Hepatocyte (in vitro differentiated cells): ENCODE results near the gene GLI3. TPM values are rescaled to one million over a fixed set of nuclear protein-coding genes. Genes with fewer than 3 reads are reported as not detected.

ENCODE experiments used
- DNase-seq: peaks from one replicate; pipeline ENCODE4 v3.0.0-alpha.2; 2016; ENCODE audit warnings: low spot score
- H2AFZ ChIP-seq: fragments of 200-600 bp; sonication (generic); 2 replicates; pipeline ENCODE4 v1.6.0; 2016; ENCODE audit warnings: antibody characterized with exemption, mild to moderate bottlenecking
- H3K27ac ChIP-seq: fragments of 200-600 bp; sonication (generic); 2 replicates; pipeline ENCODE4 v1.5.1; 2016; ENCODE audit warnings: mild to moderate bottlenecking
- H3K27me3 ChIP-seq: fragments of 200-600 bp; sonication (generic); 2 replicates; pipeline ENCODE4 v1.6.1; 2016
- H3K36me3 ChIP-seq: fragments of 200-600 bp; sonication (generic); replicated peaks from 2 replicates; pipeline ENCODE4 v1.5.1; 2016; ENCODE audit warnings: low read depth; ENCODE audit not compliant: insufficient read depth
- H3K4me1 ChIP-seq: fragments of 200-600 bp; sonication (generic); 2 replicates; pipeline ENCODE4 v1.5.1; 2016; ENCODE audit warnings: mild to moderate bottlenecking, moderate library complexity; ENCODE audit not compliant: insufficient read depth
- H3K4me2 ChIP-seq: fragments of 200-600 bp; sonication (generic); 2 replicates; pipeline ENCODE4 v1.6.0; 2016
- H3K4me3 ChIP-seq: fragments of 200-600 bp; sonication (generic); 2 replicates; pipeline ENCODE4 v1.5.1; 2016; ENCODE audit warnings: mild to moderate bottlenecking
- H3K79me2 ChIP-seq: fragments of 200-600 bp; sonication (generic); 2 replicates; pipeline ENCODE4 v1.6.0; 2017; ENCODE audit warnings: mild to moderate bottlenecking
- H3K9me2 ChIP-seq: fragments of 200-600 bp; sonication (generic); replicated peaks from 2 replicates; pipeline ENCODE4 v1.6.0; 2017; ENCODE audit warnings: mild to moderate bottlenecking; ENCODE audit not compliant: insufficient read depth
- H3K9me3 ChIP-seq: fragments of 200-600 bp; sonication (generic); 2 replicates; pipeline ENCODE4 v1.5.1; 2016; ENCODE audit warnings: low read depth, mild to moderate bottlenecking
- H4K20me1 ChIP-seq: fragments of 200-600 bp; sonication (generic); 2 replicates; pipeline ENCODE4 v1.6.0; 2016; ENCODE audit warnings: mild to moderate bottlenecking; ENCODE audit not compliant: insufficient read depth, poor library complexity, severe bottlenecking
- CTCF ChIP-seq: fragments of 200-600 bp; sonication (generic); IDR thresholded peaks from 2 replicates; pipeline ENCODE4 v1.5.1; 2016; ENCODE audit warnings: antibody characterized with exemption, mild to moderate bottlenecking; ENCODE audit not compliant: poor library complexity
- EZH2 ChIP-seq: fragments of 200-600 bp; sonication (generic); IDR thresholded peaks from 2 replicates; pipeline ENCODE4 v1.6.1; 2016; ENCODE audit warnings: antibody characterized with exemption, mild to moderate bottlenecking, borderline replicate concordance
- EZH2phosphoT487 ChIP-seq: fragments of 200-600 bp; sonication (generic); IDR thresholded peaks from one replicate; pipeline ENCODE4 v1.6.1; 2018; ENCODE audit warnings: antibody characterized with exemption, mild to moderate bottlenecking, low read depth, moderate library complexity; ENCODE audit not compliant: unreplicated experiment, severe bottlenecking
- WGBS: methylation state at CpG from one replicate; pipeline ENCODE4 v1.1.6; 2016; ENCODE audit warnings: low lambda C conversion rate; ENCODE audit errors: missing lambda C conversion rate; 5-methylcytosine and 5-hydroxymethylcytosine counted together
- polyA plus RNA-seq: library from polyadenylated mRNA; unstranded; fragments of >200 nt; fragmentation: Nextera tagmentation; extraction: Ambion mirVana; gene quantifications from 2 replicates; pipeline ENCODE4 v1.2.1, GENCODE V29; 2016
- total RNA-seq: library from RNA; depleted of rRNA; stranded (reverse); fragments of >200 nt; gene quantifications from 2 replicates; pipeline ENCODE4 v1.2.3, GENCODE V29; 2014

GLI3 gene
- total and polyA plus RNA-seq, 2 experiments from 2014 or later = 5.5 to 20.0 TPM

GRCh38 chr7:42020061-42020460 is 216.9 kb downstream of the GLI3 start:
- Histone ChIP-seq H2AFZ (no peak overlapping the region), H3K4me1 (peaks cover 12% of the 10 kb centered on the region), H4K20me1 (no peaks in the 10 kb centered on the region), H3K9me3 (no peaks in the 10 kb centered on the region), H3K27ac (no peak overlapping the region), H3K36me3 (no peaks in the 10 kb centered on the region), H3K9me2 (no peaks in the 10 kb centered on the region), H3K27me3 (no peaks in the 10 kb centered on the region), H3K4me3 (no peak overlapping the region), H3K79me2 (no peaks in the 10 kb centered on the region), H3K4me2 (no peak overlapping the region)
- 53% methylated on average over 7 of the region's 7 CpGs for WGBS
- DNase-seq = no peak
- no peak for TF ChIP-seq EZH2phosphoT487
- no peak for TF ChIP-seq CTCF
- no peak for TF ChIP-seq EZH2

GRCh38 chr7:42017349-42017986 is 219.5 kb downstream of the GLI3 start:
- peak overlapping the region; percentile 26 for H3K27ac ChIP-seq
- no peak for TF ChIP-seq EZH2phosphoT487
- no peak for TF ChIP-seq EZH2
- no peak for TF ChIP-seq CTCF
- DNase-seq = peak; percentile 33
- no peaks in the 10 kb centered on the region for H3K36me3 ChIP-seq
- peaks cover 12% of the 10 kb centered on the region for H3K4me1 ChIP-seq
- H2AFZ ChIP-seq = no peak overlapping the region
- no peak overlapping the region for H3K4me3 ChIP-seq
- 60% methylated on average over 15 of the region's 15 CpGs for WGBS
- H3K9me3 ChIP-seq = no peaks in the 10 kb centered on the region
- no peaks in the 10 kb centered on the region for H3K27me3 ChIP-seq
- H4K20me1 ChIP-seq = no peaks in the 10 kb centered on the region
- no peaks in the 10 kb centered on the region for H3K9me2 ChIP-seq
- H3K79me2 ChIP-seq = no peaks in the 10 kb centered on the region
- peak overlapping the region; percentile 2 for H3K4me2 ChIP-seq

- no peak for TF ChIP-seq EZH2
- TF ChIP-seq CTCF = no peak
- Histone ChIP-seq H3K4me2 (no peak overlapping the region), H4K20me1 (no peaks in the 10 kb centered on the region), H3K27ac (no peak overlapping the region), H3K9me3 (no peaks in the 10 kb centered on the region), H3K9me2 (no peaks in the 10 kb centered on the region), H2AFZ (no peak overlapping the region), H3K4me3 (no peak overlapping the region), H3K79me2 (no peaks in the 10 kb centered on the region), H3K4me1 (peaks cover 12% of the 10 kb centered on the region), H3K27me3 (no peaks in the 10 kb centered on the region), H3K36me3 (no peaks in the 10 kb centered on the region)
- WGBS = 91% methylated on average over 3 of the region's 3 CpGs
- no peak for DNase-seq
These were observed 220.5 kb downstream of the GLI3 start for GRCh38 chr7:42016517-42016916.
